KOPT-K1 (cell line): ENCODE results near the gene ADI1.
A peak's percentile ranks its signal among the peaks of the same experiment; 100 is the strongest.

Experiments
- H3K27ac ChIP-seq: fragments of 200-600 bp; sonication (generic); 2 replicates; pipeline ENCODE4 v1.5.1; 2016; ENCODE audit warnings: antibody characterized with exemption, mild to moderate bottlenecking, low read depth, low read length; ENCODE audit not compliant: poor library complexity, severe bottlenecking
- H3K36me3 ChIP-seq: fragments of 200-600 bp; sonication (generic); 2 replicates; pipeline ENCODE4 v1.5.1; 2017; ENCODE audit warnings: antibody characterized with exemption, mild to moderate bottlenecking, low read length, moderate library complexity; ENCODE audit not compliant: insufficient read depth
- H3K9me3 ChIP-seq: fragments of 200-600 bp; sonication (generic); 2 replicates; pipeline ENCODE4 v1.5.1; 2017; ENCODE audit warnings: antibody characterized with exemption, low read length, mild to moderate bottlenecking; ENCODE audit not compliant: insufficient read depth, poor library complexity, severe bottlenecking

Gene ADI1

GRCh38 chr2:3535794-3536681 is 16.7 kb upstream of the ADI1 start:
- Histone ChIP-seq H3K36me3 (peaks cover 42% of the 10 kb centered on the region), H3K27ac (no peak overlapping the region), H3K9me3 (peaks cover 9% of the 10 kb centered on the region)

DNA sequence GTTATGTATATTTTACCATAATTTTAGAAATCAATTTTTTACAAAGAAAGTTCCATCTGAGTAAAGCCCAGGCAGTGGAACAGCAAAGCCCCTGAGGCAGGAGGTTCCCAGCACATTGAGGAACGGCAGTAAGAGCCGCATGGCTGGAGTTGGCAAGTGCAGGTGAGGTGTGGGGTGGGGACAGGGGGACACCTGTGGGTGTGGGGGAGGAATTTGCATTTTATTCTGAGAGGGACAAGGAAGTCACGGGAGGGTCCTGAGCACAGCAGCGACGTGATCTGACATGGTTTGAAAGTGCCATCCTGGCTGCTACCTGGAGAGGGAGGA is 16.1 kb upstream of the ADI1 start:
- H3K36me3 ChIP-seq: peaks cover 36% of the 10 kb centered on the region
- peaks cover 9% of the 10 kb centered on the region for H3K9me3 ChIP-seq
- no peak overlapping the region for H3K27ac ChIP-seq

DNA sequence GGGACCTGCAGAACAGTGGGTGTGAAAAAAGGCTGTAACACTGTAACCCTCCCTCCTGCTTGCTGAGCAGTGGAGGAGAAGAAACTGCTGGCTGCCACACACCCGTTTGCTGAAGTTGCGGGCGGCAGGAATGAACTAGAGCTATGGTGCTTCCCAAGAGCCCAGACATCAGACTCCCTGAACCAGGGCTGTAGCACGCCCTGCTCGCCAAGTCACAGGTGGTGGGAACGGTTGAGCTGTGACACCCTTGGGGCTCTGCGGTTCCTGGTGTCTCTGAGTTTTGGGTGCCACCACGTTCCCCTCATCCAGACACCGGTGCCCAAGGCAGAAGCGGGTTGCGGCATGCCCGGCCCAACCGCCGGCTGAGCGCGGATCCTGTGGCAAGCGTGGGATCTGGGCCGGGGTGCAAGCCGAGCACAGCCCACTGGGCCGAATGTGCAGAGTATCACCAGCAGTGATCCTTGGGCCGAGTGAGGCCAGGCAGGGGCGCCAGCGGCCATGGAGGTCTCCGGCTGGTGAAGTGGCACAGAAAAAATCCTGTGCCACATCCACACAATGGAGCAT is 15.0 kb upstream of the ADI1 start:
- no peak overlapping the region for H3K27ac ChIP-seq
- H3K36me3 ChIP-seq: peaks cover 25% of the 10 kb centered on the region
- peaks cover 9% of the 10 kb centered on the region for H3K9me3 ChIP-seq

DNA sequence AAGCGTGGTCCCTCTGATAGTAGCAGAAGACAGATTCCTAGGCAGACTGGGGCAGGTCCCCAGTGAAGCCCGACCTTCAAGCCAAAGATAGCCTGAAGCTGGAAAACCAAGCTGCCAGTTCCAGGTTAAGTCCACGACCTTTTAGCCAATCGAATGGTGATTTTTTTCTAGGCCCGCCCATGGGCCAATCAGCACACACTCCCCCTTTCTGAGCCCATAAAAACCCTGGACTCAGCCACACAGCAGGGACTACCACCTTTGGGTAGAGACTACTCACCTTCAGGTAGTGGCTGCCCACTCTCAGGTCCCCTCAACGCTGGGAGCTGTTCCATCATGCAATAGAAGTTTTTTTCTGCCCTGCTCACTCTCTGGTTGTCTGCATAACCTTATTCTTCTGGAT is 14.5 kb upstream of the ADI1 start:
- H3K27ac ChIP-seq: no peak overlapping the region
- peaks cover 9% of the 10 kb centered on the region for H3K9me3 ChIP-seq

GRCh38 chr2:3532941-3533340 is 13.6 kb upstream of the ADI1 start:
- Histone ChIP-seq H3K27ac (no peak overlapping the region), H3K36me3 (peaks cover 15% of the 10 kb centered on the region)

More for the DNA sequence above, 14.5 kb upstream of the ADI1 start:
- peaks cover 20% of the 10 kb centered on the region for H3K36me3 ChIP-seq

GRCh38 chr2:3529316-3530025 is 10.1 kb upstream of the ADI1 start:
- Histone ChIP-seq H3K36me3 (peaks cover 9% of the 10 kb centered on the region; the same call in 1 of the 2 replicates), H3K9me3 (peaks cover 9% of the 10 kb centered on the region), H3K27ac (no peak overlapping the region)

More at GRCh38 chr2:3532941-3533340, 13.6 kb upstream of the ADI1 start:
- peaks cover 9% of the 10 kb centered on the region for H3K9me3 ChIP-seq

DNA sequence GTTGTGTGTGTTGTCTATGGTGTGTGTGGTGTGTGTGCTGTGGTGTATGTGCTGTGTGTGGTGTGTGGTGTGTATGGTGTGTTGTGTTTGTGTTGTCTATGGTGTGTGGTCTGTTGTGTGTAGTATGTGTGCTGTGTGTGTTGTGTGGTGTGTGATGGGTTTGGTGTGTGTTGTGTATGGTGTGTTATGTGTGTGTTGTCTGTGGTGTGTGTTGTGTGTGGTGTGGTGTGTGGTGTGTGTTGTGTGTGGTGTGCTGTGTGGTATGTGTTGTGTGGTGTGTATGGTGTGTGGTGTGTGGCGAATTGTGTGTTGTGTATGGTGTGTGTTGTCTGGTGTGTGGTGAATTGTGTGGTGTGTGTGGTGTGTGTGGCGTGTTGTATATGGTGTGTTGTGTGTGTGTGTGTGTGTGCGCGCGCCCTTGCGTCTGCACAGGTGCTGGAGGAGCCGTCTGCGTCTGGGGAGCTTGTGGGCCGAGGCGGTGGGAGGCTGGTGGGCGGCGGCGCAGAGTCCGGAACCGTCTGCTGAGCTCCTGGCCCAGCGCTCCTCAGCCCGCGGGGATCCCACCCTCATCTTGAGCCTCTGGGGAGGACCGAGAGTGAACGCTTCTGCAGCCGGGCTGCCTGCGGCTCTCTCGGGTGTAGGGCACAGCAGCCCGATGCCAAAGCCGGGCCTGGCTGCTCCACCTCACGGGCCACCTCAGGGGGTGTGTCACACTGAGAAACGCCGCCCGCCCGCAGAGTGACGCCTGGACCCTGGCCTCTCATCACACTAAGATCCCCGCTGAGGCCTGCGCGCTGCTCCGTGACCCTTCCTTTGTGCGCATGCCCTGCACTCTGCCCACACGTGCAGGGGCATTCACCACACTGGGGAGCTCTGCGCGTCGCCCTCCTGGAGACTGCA is 8.8 kb upstream of the ADI1 start:
- no peaks in the 10 kb centered on the region for H3K9me3 ChIP-seq
- no peak overlapping the region for H3K27ac ChIP-seq
- no peaks in the 10 kb centered on the region; the same call in 1 of the 2 replicates for H3K36me3 ChIP-seq

- H3K9me3 ChIP-seq: no peaks in the 10 kb centered on the region
- H3K36me3 ChIP-seq: no peaks in the 10 kb centered on the region
- H3K27ac ChIP-seq: no peak overlapping the region
Observed at GRCh38 chr2:3526871-3527270, 7.5 kb upstream of the ADI1 start.

DNA sequence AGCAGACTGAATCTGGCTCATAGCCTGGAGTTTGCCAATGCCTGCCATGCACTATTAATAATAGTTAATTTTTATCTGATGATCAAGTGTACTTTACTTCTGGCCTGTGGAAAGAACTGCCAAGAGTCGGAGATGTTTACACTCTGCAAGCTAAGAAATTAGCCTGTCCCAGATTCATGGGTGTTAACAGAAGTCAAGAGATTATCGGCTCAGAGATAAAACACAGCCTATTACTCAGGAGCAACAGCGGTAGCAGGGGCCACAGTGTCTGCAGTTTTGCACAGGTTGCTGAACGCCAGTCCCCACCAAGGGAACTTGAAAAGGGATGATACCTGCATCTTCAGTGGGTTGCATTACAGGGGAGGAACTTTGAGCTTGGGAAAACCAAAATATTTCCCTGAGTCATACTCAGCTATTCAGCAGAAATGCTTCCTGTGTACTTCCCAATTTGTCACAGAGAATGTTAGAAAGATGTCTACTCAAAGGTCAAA is 4.3 kb upstream of the ADI1 start:
- H3K27ac ChIP-seq: no peak overlapping the region
- no peaks in the 10 kb centered on the region for H3K36me3 ChIP-seq
- no peaks in the 10 kb centered on the region for H3K9me3 ChIP-seq

DNA sequence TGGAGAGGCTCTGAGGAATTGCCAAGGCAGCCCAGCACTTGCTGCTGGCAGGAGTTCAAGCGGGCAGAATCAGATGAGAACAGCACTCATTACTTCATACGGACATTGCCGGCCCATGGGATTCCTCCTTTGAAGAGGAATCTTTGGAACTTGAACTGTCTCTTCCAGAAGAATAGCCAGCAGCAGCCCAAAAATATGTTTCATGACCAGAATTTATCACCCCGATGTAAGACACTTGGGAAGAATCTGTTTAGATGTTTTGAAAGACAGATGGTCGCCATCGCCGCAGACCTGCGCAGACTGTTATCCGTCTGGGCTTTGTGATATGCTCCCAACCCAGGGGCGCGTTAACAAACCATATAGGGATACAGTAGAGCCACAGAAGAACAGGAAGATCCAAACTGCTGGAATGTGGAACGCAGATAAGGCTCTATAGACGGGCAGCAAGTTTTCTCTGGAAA is 3.7 kb upstream of the ADI1 start:
- Histone ChIP-seq H3K27ac (no peak overlapping the region), H3K36me3 (no peaks in the 10 kb centered on the region), H3K9me3 (no peaks in the 10 kb centered on the region)

GRCh38 chr2:3520591-3520990 is 1.3 kb upstream of the ADI1 start:
- Histone ChIP-seq H3K36me3 (peaks cover 4% of the 10 kb centered on the region; the same call in 1 of the 2 replicates), H3K9me3 (peaks cover 6% of the 10 kb centered on the region), H3K27ac (no peak overlapping the region)

GRCh38 chr2:3518496-3519254 is 656 bp downstream of the ADI1 start:
- Histone ChIP-seq H3K27ac (peak overlapping the region; percentile 87), H3K36me3 (peaks cover 11% of the 10 kb centered on the region), H3K9me3 (peaks cover 12% of the 10 kb centered on the region)

- peaks cover 12% of the 10 kb centered on the region for H3K9me3 ChIP-seq
- H3K27ac ChIP-seq: peak overlapping the region; percentile 74
- H3K36me3 ChIP-seq: peaks cover 17% of the 10 kb centered on the region
Observed at GRCh38 chr2:3517948-3518495, 1.3 kb downstream of the ADI1 start.
